CD4-positive, alpha-beta T cell (primary cell): ENCODE measurements around the gene LLCFC1. TPM values are rescaled to one million over a fixed set of nuclear protein-coding genes. Genes with fewer than 3 reads are reported as not detected.

ENCODE experiments used
- ATAC-seq: fragments of 200-7000 bp; cut with Tn5 transposase; one replicate; pipeline ENCODE4 v1.10.0; 2022; ENCODE audit warnings: mild to moderate bottlenecking; ENCODE audit not compliant: poor library complexity
- CTCF ChIA-PET: fragments of 350-600 bp; sonication (Branson Sonifier 250); formaldehyde crosslinking; loops from one replicate; lab custom pipeline; 2021; ENCODE audit warnings: antibody characterized with exemption, inconsistent platforms; lab: Charles Lee
- POLR2A ChIA-PET: fragments of 350-600 bp; sonication (Branson Sonifier 250); formaldehyde crosslinking; loops from one replicate; lab custom pipeline; 2021; ENCODE audit warnings: antibody characterized with exemption, inconsistent platforms; lab: Charles Lee
- DNase-seq, 14 experiments: peaks; one replicate each; pipeline ENCODE4 v3.0.0-alpha.2; 2013 to 2020; ENCODE audit warnings: mixed read lengths in 2 of 14
- H3K27ac ChIP-seq, 2 donors: one replicate each; pipeline versions ENCODE4 v1.5.1 to v1.7.0; 2013; ENCODE audit warnings: low read length in 2 of 2, low read depth in 1 of 2, mild to moderate bottlenecking in 1 of 2
- H3K27me3 ChIP-seq, 2 experiments: 1 replicate in 1 of 2; 2 replicates in 1 of 2; pipeline versions ENCODE4 v1.6.1 to v1.7.0; 2013; ENCODE audit warnings: low read length in 2 of 2, control low read depth in 1 of 2, mild to moderate bottlenecking in 1 of 2, moderate library complexity in 1 of 2; ENCODE audit not compliant: insufficient read depth in 2 of 2, control insufficient read depth in 1 of 2
- H3K36me3 ChIP-seq: one replicate; pipeline ENCODE4 v1.6.1; 2013; ENCODE audit warnings: low read length, control low read depth; ENCODE audit not compliant: insufficient read depth
- H3K4me1 ChIP-seq: one replicate; pipeline ENCODE4 v1.6.1; 2013; ENCODE audit warnings: low read length, control low read depth; ENCODE audit not compliant: insufficient read depth
- H3K4me3 ChIP-seq: one replicate; pipeline ENCODE4 v1.5.1; 2013; ENCODE audit warnings: mild to moderate bottlenecking, low read length, moderate library complexity
- H3K9me3 ChIP-seq, 2 experiments: 1 replicate in 1 of 2; 2 replicates in 1 of 2; pipeline versions ENCODE4 v1.6.1 to v1.7.0; 2013; ENCODE audit warnings: low read length in 2 of 2, mild to moderate bottlenecking in 2 of 2, control low read depth in 1 of 2, moderate library complexity in 1 of 2; ENCODE audit not compliant: control insufficient read depth in 1 of 2, insufficient read depth in 1 of 2
- H3K27ac Mint-ChIP-seq: one replicate; pipeline ENCODE4 v1.8.0; 2020; ENCODE audit warnings: mixed read lengths
- H3K27me3 Mint-ChIP-seq: one replicate; pipeline ENCODE4 v1.8.0; 2021; ENCODE audit warnings: mixed read lengths
- H3K36me3 Mint-ChIP-seq: one replicate; pipeline ENCODE4 v1.8.0; 2021; ENCODE audit warnings: low read depth, mixed read lengths
- H3K4me1 Mint-ChIP-seq: one replicate; pipeline ENCODE4 v1.8.0; 2021; ENCODE audit warnings: low read depth, mixed read lengths
- H3K4me3 Mint-ChIP-seq: one replicate; pipeline ENCODE4 v1.8.0; 2020; ENCODE audit warnings: mild to moderate bottlenecking, mixed read lengths
- H3K9me3 Mint-ChIP-seq: one replicate; pipeline ENCODE4 v1.8.0; 2020; ENCODE audit warnings: mixed read lengths
- intact Hi-C, 2 experiments: fragments of 100-400 bp; cut with DNase I in 1 of 2; cut with micrococcal nuclease in 1 of 2; formaldehyde crosslinking; loops; one replicate each; pipeline versions ENCODE4 v1.15.1 to v1.9.0; 2023 to 2025; cut with DNase I, micrococcal nuclease
- total RNA-seq, 174 experiments: library from RNA in 2 of 174; stranded (reverse) in 2 of 174; gene quantifications; one replicate each; pipeline ENCODE4 v1.2.3 and lab custom pipeline; 2021 to 2026
- TF ChIP-seq, protein P1 (sequence below): fragments of 200-600 bp; IDR thresholded peaks from one replicate; pipeline ENCODE4 v1.8.0; 2022; ENCODE audit warnings: antibody characterized with exemption, mild to moderate bottlenecking

LLCFC1 gene
- total RNA-seq, 2 experiments from 2014 or later, result not detected

GRCh38 chr7:142901426-142902259 lies 37.6 kb upstream of the LLCFC1 start:
- CTCF ChIA-PET, result interaction anchor here (0.7 kb wide), 1 partner anchor 547 kb away, joined by 3 read pairs; no protein-coding TSS in a partner anchor
- Mint-ChIP-seq H3K4me3 (no peak overlapping the region), H3K27ac (no peak overlapping the region), H3K27me3 (peaks cover 5% of the 10 kb centered on the region), H3K36me3 (no peaks in the 10 kb centered on the region), H3K9me3 (no peaks in the 10 kb centered on the region), H3K4me1 (no peaks in the 10 kb centered on the region)
- intact Hi-C loops, result no loop called here
- H3K27ac ChIP-seq, result no peak overlapping the region
- DNase-seq, result no peak
- no peak overlapping the region for H3K4me3 ChIP-seq
- no peaks in the 10 kb centered on the region for H3K4me1 ChIP-seq
- no peaks in the 10 kb centered on the region for H3K9me3 ChIP-seq
- TF ChIP-seq, protein P1, sequence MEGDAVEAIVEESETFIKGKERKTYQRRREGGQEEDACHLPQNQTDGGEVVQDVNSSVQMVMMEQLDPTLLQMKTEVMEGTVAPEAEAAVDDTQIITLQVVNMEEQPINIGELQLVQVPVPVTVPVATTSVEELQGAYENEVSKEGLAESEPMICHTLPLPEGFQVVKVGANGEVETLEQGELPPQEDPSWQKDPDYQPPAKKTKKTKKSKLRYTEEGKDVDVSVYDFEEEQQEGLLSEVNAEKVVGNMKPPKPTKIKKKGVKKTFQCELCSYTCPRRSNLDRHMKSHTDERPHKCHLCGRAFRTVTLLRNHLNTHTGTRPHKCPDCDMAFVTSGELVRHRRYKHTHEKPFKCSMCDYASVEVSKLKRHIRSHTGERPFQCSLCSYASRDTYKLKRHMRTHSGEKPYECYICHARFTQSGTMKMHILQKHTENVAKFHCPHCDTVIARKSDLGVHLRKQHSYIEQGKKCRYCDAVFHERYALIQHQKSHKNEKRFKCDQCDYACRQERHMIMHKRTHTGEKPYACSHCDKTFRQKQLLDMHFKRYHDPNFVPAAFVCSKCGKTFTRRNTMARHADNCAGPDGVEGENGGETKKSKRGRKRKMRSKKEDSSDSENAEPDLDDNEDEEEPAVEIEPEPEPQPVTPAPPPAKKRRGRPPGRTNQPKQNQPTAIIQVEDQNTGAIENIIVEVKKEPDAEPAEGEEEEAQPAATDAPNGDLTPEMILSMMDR, result no peak
- no peaks in the 10 kb centered on the region for H3K27me3 ChIP-seq
- ATAC-seq, result no peak
- POLR2A ChIA-PET, result no interaction called here
- H3K36me3 ChIP-seq, result no peaks in the 10 kb centered on the region

DNA sequence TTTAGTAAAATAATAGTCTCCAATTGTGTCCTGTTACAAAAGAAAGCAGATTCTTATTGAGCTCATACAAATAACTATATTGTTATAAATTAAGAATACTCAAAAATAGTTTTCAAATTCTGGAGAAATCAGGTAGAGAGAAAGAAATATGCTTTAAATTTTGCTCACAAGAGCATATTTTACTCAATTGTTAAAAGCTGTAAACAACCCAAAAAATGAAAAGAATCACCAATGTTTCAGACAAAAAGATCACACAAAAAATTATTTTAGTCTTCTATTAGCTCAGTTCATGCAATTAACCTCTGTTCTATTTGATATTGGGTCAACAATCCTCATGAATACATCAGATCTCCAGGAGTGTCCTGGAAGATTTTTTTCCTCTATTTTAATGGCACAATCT lies 35.2 kb upstream of the LLCFC1 start:
- Mint-ChIP-seq H3K27me3 (peaks cover 15% of the 10 kb centered on the region), H3K27ac (no peak overlapping the region), H3K4me3 (no peak overlapping the region), H3K9me3 (no peaks in the 10 kb centered on the region), H3K4me1 (no peaks in the 10 kb centered on the region), H3K36me3 (no peaks in the 10 kb centered on the region)
- CTCF ChIA-PET, result no interaction called here
- Histone ChIP-seq H3K27ac (no peak overlapping the region), H3K4me3 (no peak overlapping the region), H3K27me3 (peaks cover 4 to 5% of the 10 kb centered on the region in 2 experiments), H3K9me3 (no peaks in the 10 kb centered on the region), H3K36me3 (no peaks in the 10 kb centered on the region), H3K4me1 (no peaks in the 10 kb centered on the region)
- intact Hi-C loops, result no loop called here
- TF ChIP-seq, protein P1, result no peak
- ATAC-seq (no peak), DNase-seq (no peak)
- POLR2A ChIA-PET, result interaction anchor here (0.8 kb wide), 1 partner anchor 23 kb away, joined by 3 read pairs; no protein-coding TSS in a partner anchor

DNA sequence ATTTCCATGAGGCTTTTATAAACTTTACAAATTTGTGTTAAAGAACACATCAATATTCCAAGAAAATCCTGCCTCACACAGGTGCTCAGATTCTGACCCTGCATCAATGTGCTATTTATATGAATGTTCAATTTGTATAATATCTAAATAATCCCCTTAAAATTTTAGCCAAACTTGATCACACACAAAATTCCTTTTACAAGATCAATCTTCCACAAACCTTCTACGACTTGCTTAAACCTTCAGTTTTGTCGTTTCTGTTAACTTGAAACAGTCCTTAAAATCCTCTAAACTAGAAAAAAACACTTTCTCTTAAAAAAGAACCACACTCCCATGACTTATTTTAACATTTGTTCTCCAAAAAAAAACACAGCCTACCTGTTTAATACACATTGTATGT lies 33.5 kb upstream of the LLCFC1 start:
- peaks cover 5 to 10% of the 10 kb centered on the region in 2 experiments for H3K27me3 ChIP-seq
- ChIA-PET POLR2A (no interaction called here), CTCF (no interaction called here)
- ATAC-seq (no peak), DNase-seq (no peak)
- TF ChIP-seq, protein P1, result no peak
- no peaks in the 10 kb centered on the region for H3K36me3 Mint-ChIP-seq
- H3K27ac ChIP-seq, result no peak overlapping the region
- H3K9me3 Mint-ChIP-seq, result no peaks in the 10 kb centered on the region
- intact Hi-C loops, result no loop called here
- H3K4me3 ChIP-seq, result no peak overlapping the region
- H3K4me3 Mint-ChIP-seq, result no peak overlapping the region
- peaks cover 29% of the 10 kb centered on the region for H3K27me3 Mint-ChIP-seq
- H3K4me1 ChIP-seq, result peaks cover 2% of the 10 kb centered on the region
- H3K36me3 ChIP-seq, result no peaks in the 10 kb centered on the region
- H3K9me3 ChIP-seq, result no peaks in the 10 kb centered on the region
- no peak overlapping the region for H3K27ac Mint-ChIP-seq
- H3K4me1 Mint-ChIP-seq, result no peaks in the 10 kb centered on the region
